SK-MEL-5 (cell line): ENCODE data around the gene PRSS50. TPM values are rescaled to one million over a fixed set of nuclear protein-coding genes. Genes with fewer than 3 reads are reported as not detected.
"Not testable (repeated sequence)": the region's sequence is repeated elsewhere in the genome, so short reads cannot be mapped to it uniquely, and the experiment has no call there.

Source experiments
- DNase-seq: peaks from one replicate; pipeline ENCODE4 v3.0.0-alpha.2; 2016; ENCODE audit warnings: low read depth, low spot score
- in situ Hi-C: cut with HindIII; loops from 2 replicates; pipeline ENCODE4 v1.10.0; 2016; ENCODE audit warnings: low sequenced_read_pairs, high pct_unique_total_duplicates, low pct_unique_long_range_greater_than_20kb
- polyA plus RNA-seq, 2 experiments: library from polyadenylated mRNA; depleted of rRNA; stranded (reverse); fragments of >200 nt; gene quantifications; 2 replicates each; pipeline ENCODE4 v1.2.3, GENCODE V29; 2015
- total RNA-seq: library from RNA; depleted of rRNA; stranded (reverse); fragments of >200 nt; shearing (Covaris generic); gene quantifications from 2 replicates; pipeline ENCODE4 v1.2.3, GENCODE V29; 2014; rRNA removed

The PRSS50 gene, protein sequence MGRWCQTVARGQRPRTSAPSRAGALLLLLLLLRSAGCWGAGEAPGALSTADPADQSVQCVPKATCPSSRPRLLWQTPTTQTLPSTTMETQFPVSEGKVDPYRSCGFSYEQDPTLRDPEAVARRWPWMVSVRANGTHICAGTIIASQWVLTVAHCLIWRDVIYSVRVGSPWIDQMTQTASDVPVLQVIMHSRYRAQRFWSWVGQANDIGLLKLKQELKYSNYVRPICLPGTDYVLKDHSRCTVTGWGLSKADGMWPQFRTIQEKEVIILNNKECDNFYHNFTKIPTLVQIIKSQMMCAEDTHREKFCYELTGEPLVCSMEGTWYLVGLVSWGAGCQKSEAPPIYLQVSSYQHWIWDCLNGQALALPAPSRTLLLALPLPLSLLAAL
- total RNA-seq, result not detected in 2 replicates
- polyA plus RNA-seq (2015; cell fraction: cytosol; rRNA removed), result not detected in 2 replicates
- 0.07 and 1.2 TPM in 2 replicates for polyA plus RNA-seq (2015; cell fraction: nucleus; rRNA removed)

GRCh38 chr3:46717447-46718231, at the start of gene PRSS50:
Gene PRSS50 (minus strand): TSS chr3:46717869. CDS start chr3:46717824, 45 bp downstream.
- DNase-seq, result peak; percentile 35
- in situ Hi-C loops, result no loop called here

GRCh38 chr3:46764206-46764605, 46.5 kb upstream of the PRSS50 start:
- no peak for DNase-seq

GRCh38 chr3:46763178-46763577, 45.5 kb upstream of the PRSS50 start:
- in situ Hi-C loops, result no loop called here
- no peak for DNase-seq

More at GRCh38 chr3:46764206-46764605, 46.5 kb upstream of the PRSS50 start:
- in situ Hi-C loops, result no loop called here

- no peak for DNase-seq
- in situ Hi-C loops, result no loop called here
Measured at GRCh38 chr3:46759239-46760167, 41.8 kb upstream of the PRSS50 start.

DNA sequence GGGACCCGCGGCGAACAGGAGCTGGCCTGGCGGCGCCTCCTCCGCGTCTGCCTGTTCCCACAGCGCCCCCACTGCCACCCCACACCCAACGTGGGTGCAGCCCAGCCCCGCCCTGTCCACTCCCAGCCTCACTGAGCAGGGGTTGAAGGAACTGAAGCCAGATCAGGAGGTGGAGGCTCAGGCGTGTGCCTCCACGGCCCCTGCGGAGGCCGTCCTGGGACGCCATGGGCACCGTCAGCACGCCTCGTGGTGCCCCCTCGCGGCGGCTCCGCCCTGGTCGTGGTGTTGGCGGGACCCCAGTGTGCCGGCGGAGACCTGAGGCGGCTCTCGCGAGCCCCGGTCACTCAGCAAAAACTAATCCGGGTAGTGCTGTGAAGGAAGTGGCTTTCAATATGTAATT, 39.0 kb upstream of the PRSS50 start:
- DNase-seq, result no peak
- in situ Hi-C loops, result no loop called here

GRCh38 chr3:46755646-46756045, 38.0 kb upstream of the PRSS50 start:
- in situ Hi-C loops, result no loop called here
- DNase-seq, result no peak

- in situ Hi-C loops, DNase-seq: not testable (repeated sequence)
Measured at GRCh38 chr3:46753127-46753526, 35.5 kb upstream of the PRSS50 start.

- in situ Hi-C loops, result no loop called here
Measured at GRCh38 chr3:46750555-46751038, 32.9 kb upstream of the PRSS50 start.

DNA sequence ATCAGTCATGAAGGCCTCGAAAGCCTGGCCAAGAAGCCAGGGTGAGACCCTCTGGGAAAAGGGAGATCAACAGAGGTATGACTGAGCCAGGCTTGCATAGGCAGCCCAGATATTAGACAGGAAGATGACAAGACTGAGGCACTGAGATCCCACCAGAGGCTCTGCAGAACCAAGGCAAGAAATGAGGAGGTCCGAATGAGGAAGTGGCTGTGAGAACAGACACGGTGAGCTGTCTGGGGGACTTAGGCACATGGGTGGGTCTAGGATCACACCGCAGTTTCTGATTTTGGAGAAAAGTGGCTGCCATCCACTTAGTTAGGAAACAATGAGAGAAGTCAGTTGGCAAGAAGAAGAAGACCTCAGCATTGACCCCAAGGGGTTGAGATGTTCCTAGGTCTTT, 31.5 kb upstream of the PRSS50 start:
- in situ Hi-C loops, result no loop called here
- DNase-seq, result no peak

More at GRCh38 chr3:46750555-46751038, 32.9 kb upstream of the PRSS50 start:
- no peak for DNase-seq

DNA sequence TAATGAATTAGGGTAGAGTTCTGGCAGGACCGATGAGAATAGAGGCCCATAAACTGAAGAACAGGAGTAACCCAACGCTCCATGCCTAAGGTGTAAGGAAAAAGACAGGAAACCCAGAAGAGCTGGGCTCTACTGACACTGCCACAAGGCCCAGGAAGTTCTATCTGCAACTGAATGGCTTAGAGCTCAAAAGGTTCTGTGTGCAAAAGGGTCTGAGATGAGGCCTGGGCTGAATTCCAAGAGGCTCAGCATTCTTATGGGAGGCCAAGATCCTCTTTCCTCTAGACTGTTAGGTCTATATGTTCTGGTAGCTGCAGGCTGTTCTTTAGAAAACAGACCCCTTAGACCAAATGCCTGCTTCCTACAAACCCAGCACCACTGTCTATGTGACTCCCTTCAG, 30.5 kb upstream of the PRSS50 start:
- in situ Hi-C loops, result no loop called here
- no peak for DNase-seq

- in situ Hi-C loops, result no loop called here
- no peak for DNase-seq
Measured at GRCh38 chr3:46746711-46747110, 29.0 kb upstream of the PRSS50 start.

DNA sequence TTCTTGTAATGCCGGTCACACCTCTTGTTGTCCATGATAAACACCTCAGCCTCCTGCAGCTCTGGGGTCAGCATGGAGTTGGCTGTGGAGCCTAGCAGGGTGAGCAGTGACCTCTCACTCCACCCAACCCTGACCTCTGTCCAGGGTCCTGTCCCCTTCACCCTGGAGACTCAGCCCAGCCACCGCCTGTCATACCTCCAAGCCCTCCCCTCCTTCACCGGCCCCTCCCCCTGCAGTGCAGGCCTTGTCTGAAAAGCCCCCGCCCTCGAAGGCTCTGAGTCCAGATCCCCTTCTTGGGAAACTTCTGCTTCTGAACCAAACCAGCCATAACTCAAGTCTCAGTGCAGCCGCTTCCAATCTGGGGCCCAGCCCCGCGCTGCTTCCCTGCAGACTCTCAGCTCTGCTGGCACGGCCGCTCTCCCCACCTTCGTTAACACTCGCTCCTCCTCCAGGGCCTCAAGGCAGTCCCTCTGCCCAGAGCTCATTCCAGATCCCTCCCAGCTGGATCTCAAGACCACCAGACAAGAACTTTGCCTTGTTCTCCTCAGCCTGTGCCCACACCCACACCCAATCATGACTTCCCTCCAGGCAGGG, 25.4 kb upstream of the PRSS50 start:
- DNase-seq, result no peak
- in situ Hi-C loops, result no loop called here

DNA sequence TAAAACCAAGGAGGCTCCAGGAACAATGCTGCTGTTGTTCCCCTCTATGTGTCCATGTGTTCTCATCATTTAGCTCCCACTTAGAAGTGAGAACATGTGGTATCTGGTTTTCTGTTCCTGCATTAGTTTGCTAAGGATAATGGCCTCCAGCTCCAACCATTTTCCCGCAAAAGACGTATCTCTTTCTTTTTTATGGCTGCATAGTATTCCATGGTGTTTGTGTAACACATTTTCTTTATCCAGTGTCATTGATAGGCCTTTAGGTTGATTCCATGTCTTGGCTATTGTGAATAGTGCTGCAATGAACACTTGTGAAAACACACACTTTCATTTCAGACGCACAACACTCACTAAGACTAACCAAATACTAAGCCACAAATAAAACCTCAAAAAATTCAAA, 21.9 kb upstream of the PRSS50 start:
- DNase-seq, result peak; percentile 34
- in situ Hi-C loops, result not testable (repeated sequence)

DNA sequence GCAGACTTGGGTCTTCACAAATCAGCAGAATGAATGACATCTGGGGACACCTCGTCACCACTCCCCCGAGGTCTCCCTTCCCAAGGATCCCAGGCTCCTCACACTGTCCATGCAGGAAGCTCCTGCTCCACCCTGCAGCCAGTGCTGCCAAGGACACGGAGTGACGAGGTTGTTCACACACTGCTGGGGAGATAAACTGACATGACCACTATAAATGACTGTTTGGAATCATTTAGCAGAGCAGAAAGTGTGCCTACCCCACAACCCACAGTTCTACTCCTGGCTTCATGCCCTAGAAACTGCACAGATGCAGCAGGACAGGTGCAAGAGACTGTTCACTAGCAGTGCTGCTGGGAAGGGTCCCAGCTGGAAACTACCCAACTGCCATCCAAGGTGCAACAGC, 19.7 kb upstream of the PRSS50 start:
- in situ Hi-C loops, result no loop called here
- DNase-seq, result no peak

- no peak for DNase-seq
- in situ Hi-C loops, result no loop called here
Measured at GRCh38 chr3:46736006-46736872, 18.6 kb upstream of the PRSS50 start.

DNA sequence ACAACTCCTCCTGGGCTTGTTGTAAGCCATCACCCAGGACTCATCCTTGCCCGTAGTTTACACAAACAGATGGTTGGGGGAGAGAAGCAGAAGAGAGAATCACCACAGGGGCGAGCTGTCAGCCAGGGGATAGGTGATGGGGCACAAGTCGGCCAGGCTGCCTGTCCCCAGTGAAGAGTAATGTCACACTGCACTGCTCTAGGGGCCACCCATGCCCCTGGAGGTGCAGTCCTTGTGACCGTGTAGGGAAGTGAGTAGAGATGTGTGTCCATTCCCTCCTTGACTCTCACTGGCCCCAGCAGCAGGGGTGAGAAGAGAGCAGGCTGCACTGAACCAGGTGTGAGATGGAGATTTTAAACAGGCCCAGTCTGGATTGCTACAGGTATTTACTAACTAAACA, 17.1 kb upstream of the PRSS50 start:
- in situ Hi-C loops, result no loop called here
- DNase-seq, result no peak
